Effector memory CD8-positive, alpha-beta T cell (primary cell): Measurements from ENCODE around the gene ZFP14.
"Not testable (repeated sequence)": the region's sequence is repeated elsewhere in the genome, so short reads cannot be mapped to it uniquely, and the experiment has no call there.

Experiments
- ATAC-seq: fragments of 150-1000 bp; cut with Tn5 transposase; replicated peaks from 2 replicates; pipeline ENCODE4 v1.10.0; 2021; ENCODE audit warnings: mild to moderate bottlenecking, moderate library complexity
- DNase-seq, 3 experiments: peaks; one replicate each; pipeline ENCODE4 v3.0.0; 2021
- H3K27ac Mint-ChIP-seq, 2 donors: one replicate each; pipeline ENCODE4 v1.8.0; 2022; ENCODE audit warnings: mild to moderate bottlenecking in 2 of 2, mixed read lengths in 2 of 2, moderate library complexity in 2 of 2
- H3K27me3 Mint-ChIP-seq, 2 donors: one replicate each; pipeline ENCODE4 v1.8.0; 2022; ENCODE audit warnings: mixed read lengths in 2 of 2
- H3K36me3 Mint-ChIP-seq: one replicate; pipeline ENCODE4 v1.8.0; 2022; ENCODE audit warnings: mild to moderate bottlenecking, moderate library complexity, mixed read lengths; ENCODE audit not compliant: insufficient read depth
- H3K4me1 Mint-ChIP-seq, 2 donors: one replicate each; pipeline ENCODE4 v1.8.0; 2022; ENCODE audit warnings: low read depth in 2 of 2, mixed read lengths in 2 of 2
- H3K4me3 Mint-ChIP-seq, 2 donors: one replicate each; pipeline ENCODE4 v1.8.0; 2022; ENCODE audit warnings: mild to moderate bottlenecking in 2 of 2, mixed read lengths in 2 of 2, moderate library complexity in 2 of 2
- H3K9me3 Mint-ChIP-seq, 2 donors: one replicate each; pipeline ENCODE4 v1.8.0; 2022; ENCODE audit warnings: mixed read lengths in 2 of 2

ZFP14 gene

DNA sequence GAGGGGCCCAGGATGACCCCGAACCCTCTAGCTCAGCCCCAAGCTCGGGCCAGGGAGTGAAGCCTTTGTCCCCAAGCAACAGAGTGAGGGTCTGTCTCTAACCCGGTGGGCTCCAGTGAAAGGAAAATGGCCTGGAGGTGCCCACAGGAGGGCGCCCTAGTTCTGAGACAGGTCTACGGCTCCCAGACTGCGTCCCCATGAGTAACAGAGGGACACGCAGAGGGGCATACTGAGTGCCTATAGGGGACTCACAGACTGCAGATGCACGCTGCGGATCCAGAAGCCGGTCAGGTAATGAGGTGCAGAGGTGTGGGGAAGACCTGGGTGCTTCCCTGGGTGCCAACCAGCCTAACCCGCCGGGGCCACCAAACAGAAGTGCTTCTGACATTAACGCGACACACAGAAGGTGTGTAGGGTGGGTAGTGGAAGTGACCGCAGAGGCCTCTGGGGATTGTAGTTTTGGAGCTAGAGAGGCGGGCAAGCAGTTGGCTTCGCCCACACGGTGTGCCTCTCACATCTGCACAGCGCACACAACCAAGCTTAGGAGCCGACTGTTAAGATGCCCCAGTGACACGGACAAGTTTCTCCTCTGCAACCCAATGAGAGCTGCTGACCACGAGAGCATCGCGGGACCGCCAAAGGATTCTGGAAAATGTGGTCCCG lies 67.8 kb downstream of the ZFP14 start:
- H3K27me3 Mint-ChIP-seq, H3K27ac Mint-ChIP-seq, H3K4me3 Mint-ChIP-seq, H3K36me3 Mint-ChIP-seq, DNase-seq, ATAC-seq, H3K9me3 Mint-ChIP-seq, H3K4me1 Mint-ChIP-seq: not testable (repeated sequence)

DNA sequence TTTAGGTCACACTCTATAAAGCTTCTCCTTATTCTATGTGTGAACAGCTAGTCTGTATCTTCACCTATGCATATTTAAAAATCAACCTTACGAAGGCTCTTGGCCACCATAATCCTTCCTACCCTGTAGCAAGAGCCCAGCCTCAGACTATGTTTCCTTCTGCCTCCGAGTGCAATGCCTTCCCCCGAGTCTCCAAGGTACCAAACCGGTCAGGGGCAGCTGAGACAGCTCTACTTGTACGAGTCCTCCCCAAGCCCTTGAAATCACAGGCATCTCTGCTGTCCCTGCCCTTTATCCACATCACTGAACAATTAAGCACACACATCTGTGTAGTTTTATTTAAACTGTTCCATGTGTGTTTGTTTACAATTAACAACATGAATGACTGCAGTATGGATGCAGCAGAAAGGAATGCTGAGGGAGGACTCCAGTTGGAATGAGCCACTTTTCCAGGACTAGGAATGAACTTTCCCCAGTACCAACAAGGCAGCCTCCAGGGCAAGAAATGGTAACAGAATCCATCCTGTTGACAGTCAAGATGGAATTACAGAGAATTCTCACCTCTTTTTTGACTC lies 68.5 kb downstream of the ZFP14 start:
- not testable (repeated sequence) for H3K4me3 Mint-ChIP-seq, H3K9me3 Mint-ChIP-seq, DNase-seq, H3K4me1 Mint-ChIP-seq, H3K27ac Mint-ChIP-seq, ATAC-seq, H3K36me3 Mint-ChIP-seq, H3K27me3 Mint-ChIP-seq

DNA sequence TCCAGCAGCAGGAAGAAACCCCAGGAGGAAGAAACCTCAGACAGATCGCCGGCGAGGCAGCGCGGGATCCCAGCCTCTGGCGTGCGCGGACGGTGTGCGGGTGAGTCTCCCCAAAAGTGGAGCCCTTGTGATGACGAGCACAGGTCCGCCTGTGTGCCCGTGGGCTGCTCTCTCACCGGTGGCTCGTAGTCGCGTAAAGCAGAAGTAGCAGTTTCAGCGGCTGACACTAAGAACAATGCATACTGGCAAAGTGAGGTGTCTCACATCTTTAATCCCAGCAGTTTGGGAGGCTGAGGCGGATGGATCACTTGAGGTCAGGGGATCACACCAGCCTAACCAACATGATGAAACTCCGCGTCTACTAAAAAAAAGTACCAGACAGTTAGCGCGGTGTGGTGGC lies 69.2 kb downstream of the ZFP14 start:
- H3K4me3 Mint-ChIP-seq: peak overlapping the region in 1 of 2 donors; percentile 54
- not testable (repeated sequence) for H3K9me3 Mint-ChIP-seq, DNase-seq, H3K36me3 Mint-ChIP-seq, ATAC-seq, H3K27me3 Mint-ChIP-seq, H3K27ac Mint-ChIP-seq, H3K4me1 Mint-ChIP-seq

DNA sequence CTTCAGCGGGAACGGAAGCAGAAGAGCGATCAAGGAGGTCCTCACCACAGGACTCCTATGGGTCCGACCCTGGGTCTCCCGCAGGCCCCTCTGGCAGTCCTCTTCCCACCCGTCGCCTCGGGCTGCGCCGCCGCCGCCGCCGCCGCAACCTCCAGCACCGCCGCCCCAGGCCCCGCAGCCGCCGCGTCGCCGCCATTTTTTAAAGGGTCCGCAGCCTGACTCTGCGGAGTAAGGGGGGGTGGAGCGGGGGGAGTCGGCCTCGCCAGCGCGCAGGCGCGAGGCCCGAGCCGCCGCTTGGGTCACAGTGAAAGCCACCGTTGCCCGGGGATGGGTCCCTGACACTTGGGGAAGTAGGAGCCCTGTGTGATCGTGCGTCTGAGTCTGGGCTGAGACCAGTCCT lies 69.7 kb downstream of the ZFP14 start:
- H3K4me1 Mint-ChIP-seq, DNase-seq, H3K27ac Mint-ChIP-seq, ATAC-seq, H3K9me3 Mint-ChIP-seq, H3K27me3 Mint-ChIP-seq, H3K36me3 Mint-ChIP-seq: not testable (repeated sequence)
- peak overlapping the region in 1 of 2 donors; percentile 54 for H3K4me3 Mint-ChIP-seq

DNA sequence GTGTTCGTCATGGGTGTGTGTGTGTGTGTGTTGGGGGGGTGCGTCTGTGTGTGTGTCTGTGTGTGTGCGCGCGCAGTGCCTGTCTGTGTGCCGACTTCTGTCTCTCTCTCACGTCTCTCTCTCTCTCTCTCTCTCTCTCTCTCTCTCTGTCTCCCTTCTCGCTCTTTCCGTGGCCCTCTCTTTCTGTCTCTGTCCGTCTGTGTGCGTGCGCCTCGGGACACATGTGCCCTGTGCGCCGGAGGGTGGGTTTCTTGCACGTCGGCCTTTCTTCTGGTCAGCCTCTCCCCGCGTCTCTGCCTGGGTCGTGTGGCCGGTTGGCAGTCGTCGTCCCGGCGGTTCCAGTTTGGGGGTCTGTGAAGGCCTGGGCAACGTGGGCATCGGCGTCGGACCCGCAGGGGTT lies 86.7 kb downstream of the ZFP14 start:
- not testable (repeated sequence) for ATAC-seq, H3K9me3 Mint-ChIP-seq, H3K4me3 Mint-ChIP-seq, H3K4me1 Mint-ChIP-seq, H3K27ac Mint-ChIP-seq, H3K36me3 Mint-ChIP-seq, H3K27me3 Mint-ChIP-seq, DNase-seq
